Thymus (tissue), 11 donors: ENCODE measurements around the gene MCM8. TPM values are rescaled to one million over a fixed set of nuclear protein-coding genes. Genes with fewer than 3 reads are reported as not detected.

ENCODE experiments used
- DNase-seq, 9 donors: peaks; one replicate each; pipeline ENCODE4 v3.0.0-alpha.2; 2013; ENCODE audit warnings: low spot score in 9 of 9, low read depth in 6 of 9, missing footprints in 1 of 9
- H3K27ac ChIP-seq, 2 donors: one replicate each; pipeline ENCODE4 v1.5.1; 2013; ENCODE audit warnings: control low read depth in 1 of 2, low read depth in 1 of 2, low read length in 1 of 2, mild to moderate bottlenecking in 1 of 2, moderate library complexity in 1 of 2
- H3K27me3 ChIP-seq, 2 donors: one replicate each; pipeline ENCODE4 v1.5.1; 2013; ENCODE audit warnings: low read length in 1 of 2; ENCODE audit not compliant: control insufficient read depth in 2 of 2, insufficient read depth in 1 of 2
- H3K36me3 ChIP-seq, 2 donors: one replicate each; pipeline ENCODE4 v1.5.1; 2013; ENCODE audit warnings: low read length in 1 of 2, mild to moderate bottlenecking in 1 of 2, moderate library complexity in 1 of 2; ENCODE audit not compliant: control insufficient read depth in 2 of 2, insufficient read depth in 2 of 2
- H3K4me1 ChIP-seq, 2 donors: one replicate each; pipeline ENCODE4 v1.5.1; 2013; ENCODE audit warnings: low read length in 2 of 2; ENCODE audit not compliant: control insufficient read depth in 2 of 2, insufficient read depth in 2 of 2
- H3K4me3 ChIP-seq, 2 donors: one replicate each; pipeline ENCODE4 v1.5.1; 2013; ENCODE audit warnings: low read length in 2 of 2, control low read depth in 1 of 2, mild to moderate bottlenecking in 1 of 2
- H3K9me3 ChIP-seq, 2 donors: one replicate each; pipeline ENCODE4 v1.5.1; 2013; ENCODE audit warnings: low read length in 1 of 2, mild to moderate bottlenecking in 1 of 2; ENCODE audit not compliant: control insufficient read depth in 2 of 2, insufficient read depth in 1 of 2
- WGBS: extraction: QIAGEN DNeasy Blood & Tissue Kit; methylation state at CpG from one replicate; pipeline ENCODE4 v1.1.7; 2013; 5-methylcytosine and 5-hydroxymethylcytosine counted together
- polyA plus RNA-seq: library from polyadenylated mRNA; stranded (reverse); fragments of 200-250 nt; gene quantifications from one replicate; pipeline ENCODE4 v1.2.3, GENCODE V29; 2013
- total RNA-seq: library from RNA; stranded (reverse); fragments of 120-200 nt; gene quantifications from one replicate; pipeline ENCODE4 v1.2.4, GENCODE V29; 2013
- donor health status: healthy.

Gene MCM8
- total and polyA plus RNA-seq, 2 donors: 4.9 to 15.4 TPM

DNA sequence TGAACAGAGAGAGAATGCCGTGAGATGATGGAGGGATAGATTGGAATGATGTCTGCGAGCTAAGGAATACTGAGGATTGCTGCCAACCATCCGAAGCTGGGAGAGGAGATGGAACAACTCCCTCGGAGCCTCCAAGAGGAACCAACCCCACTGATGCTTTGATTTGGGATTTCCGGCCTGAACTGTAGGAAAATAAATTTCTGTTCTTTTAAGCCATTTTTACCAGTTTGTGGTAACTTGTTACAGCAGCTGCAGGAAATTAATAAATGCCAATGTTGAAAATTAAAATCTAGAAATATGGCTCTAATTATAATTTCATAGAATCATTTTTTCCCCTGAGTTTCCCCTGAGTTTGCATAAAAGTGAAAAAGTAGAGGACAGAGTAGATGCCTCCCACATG lies 89.3 kb downstream of the MCM8 start:
- Histone ChIP-seq H3K4me3 (no peak overlapping the region), H3K9me3 (no peaks in the 10 kb centered on the region), H3K36me3 (peaks cover 33 to 36% of the 10 kb centered on the region in 2 donors), H3K27me3 (no peaks in the 10 kb centered on the region), H3K4me1 (no peaks in the 10 kb centered on the region), H3K27ac (no peak overlapping the region)
- 99% methylated on average over 5 of the region's 5 CpGs for WGBS
- no peak for DNase-seq

GRCh38 chr20:6040540-6040939 lies 90.1 kb downstream of the MCM8 start:
- H3K4me1 ChIP-seq: no peaks in the 10 kb centered on the region
- WGBS: 97% methylated on average over 8 of the region's 8 CpGs
- H3K27ac ChIP-seq: no peak overlapping the region
- no peak overlapping the region for H3K4me3 ChIP-seq
- H3K9me3 ChIP-seq: no peaks in the 10 kb centered on the region
- H3K27me3 ChIP-seq: no peaks in the 10 kb centered on the region
- peaks cover 31 to 32% of the 10 kb centered on the region in 2 donors for H3K36me3 ChIP-seq
- DNase-seq: no peak

- Histone ChIP-seq H3K27me3 (no peaks in the 10 kb centered on the region), H3K4me1 (no peaks in the 10 kb centered on the region), H3K9me3 (no peaks in the 10 kb centered on the region), H3K36me3 (peaks cover 30 to 31% of the 10 kb centered on the region in 2 donors), H3K4me3 (no peak overlapping the region), H3K27ac (no peak overlapping the region)
- DNase-seq: no peak
- 97% methylated on average over 67 of the region's 67 CpGs for WGBS
Measured at GRCh38 chr20:6040958-6041807, 90.7 kb downstream of the MCM8 start.

- no peak overlapping the region for H3K4me3 ChIP-seq
- no peak overlapping the region for H3K27ac ChIP-seq
- H3K4me1 ChIP-seq: no peaks in the 10 kb centered on the region
- no peaks in the 10 kb centered on the region for H3K9me3 ChIP-seq
- WGBS: 98% methylated on average over 26 of the region's 26 CpGs
- DNase-seq: no peak
- H3K36me3 ChIP-seq: peaks cover 25 to 27% of the 10 kb centered on the region in 2 donors
- no peaks in the 10 kb centered on the region for H3K27me3 ChIP-seq
Measured at GRCh38 chr20:6041808-6042265, 91.4 kb downstream of the MCM8 start.

DNA sequence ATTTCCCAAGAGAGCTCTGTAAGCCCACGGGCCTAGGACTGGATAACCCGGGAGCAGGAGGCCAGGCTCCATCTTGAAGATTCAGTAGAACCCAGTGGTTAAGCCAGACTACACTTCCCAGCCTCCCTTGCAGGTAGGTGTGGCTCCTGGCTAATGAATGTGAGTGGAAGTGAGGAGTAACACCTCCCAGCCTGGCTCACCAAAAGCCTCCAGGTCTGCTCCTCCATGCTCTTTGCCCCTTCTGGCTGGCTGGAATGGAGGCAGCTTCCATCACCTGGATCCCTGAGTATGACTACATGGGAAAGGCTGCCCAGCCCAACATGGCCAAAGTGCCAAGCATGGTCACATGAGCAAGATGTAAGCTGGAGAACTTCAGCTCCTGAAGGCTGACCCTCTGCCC lies 93.7 kb downstream of the MCM8 start:
- no peak for DNase-seq
- Histone ChIP-seq H3K36me3 (peaks cover 11 to 20% of the 10 kb centered on the region in 2 donors), H3K9me3 (no peaks in the 10 kb centered on the region), H3K27ac (no peak overlapping the region), H3K4me1 (no peaks in the 10 kb centered on the region), H3K27me3 (no peaks in the 10 kb centered on the region), H3K4me3 (no peak overlapping the region)
- 97% methylated on average over 2 of the region's 2 CpGs for WGBS

DNA sequence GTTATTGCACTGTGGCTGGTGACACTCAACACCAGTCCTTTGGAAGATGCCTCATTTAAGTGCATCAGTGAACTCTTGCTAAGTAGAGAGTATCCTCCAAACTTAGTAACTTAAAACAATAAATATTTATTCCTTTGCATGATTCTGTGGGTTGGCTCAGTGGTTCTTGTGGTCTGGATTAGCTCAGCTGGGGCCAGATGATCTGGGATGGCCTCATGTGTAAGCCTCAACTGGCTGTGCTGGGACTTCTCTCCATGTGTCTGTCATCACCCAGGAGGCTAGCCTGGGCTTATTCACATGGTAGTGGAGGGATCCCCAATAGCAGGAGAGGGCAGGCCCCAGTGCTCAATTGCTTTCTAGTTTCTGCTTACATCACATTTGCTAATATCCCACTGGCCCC lies 95.1 kb downstream of the MCM8 start:
- no peak overlapping the region for H3K27ac ChIP-seq

DNA sequence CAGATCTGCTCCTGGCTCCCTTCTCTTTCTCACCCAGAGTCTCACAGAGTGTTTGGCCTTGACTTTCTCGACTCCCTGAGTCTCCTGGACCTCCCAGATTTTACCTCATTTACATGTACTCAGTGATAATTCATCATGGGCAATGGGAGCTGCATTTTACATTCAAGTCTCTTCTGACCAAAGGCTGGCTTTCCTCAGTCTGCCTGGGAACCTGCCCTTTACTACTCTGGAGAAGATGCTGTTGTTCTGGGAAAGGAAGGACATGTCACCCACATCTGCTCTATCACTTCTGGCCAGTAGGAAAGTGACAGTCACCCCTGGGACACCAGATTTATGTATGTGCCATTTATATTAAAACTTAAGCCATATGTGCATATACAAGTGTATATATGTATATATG lies 96.0 kb downstream of the MCM8 start:
- WGBS: 86% methylated on average over 1 of the region's 1 CpG
- H3K9me3 ChIP-seq: no peaks in the 10 kb centered on the region

More for the DNA sequence above, 95.1 kb downstream of the MCM8 start:
- Histone ChIP-seq H3K4me1 (no peaks in the 10 kb centered on the region), H3K27me3 (peaks cover 0 to 2% of the 10 kb centered on the region in 2 donors), H3K36me3 (peaks cover 8 to 19% of the 10 kb centered on the region in 2 donors), H3K9me3 (no peaks in the 10 kb centered on the region), H3K4me3 (no peak overlapping the region)
- no peak for DNase-seq

GRCh38 chr20:6048391-6048790 lies 97.9 kb downstream of the MCM8 start:
- DNase-seq: no peak
- Histone ChIP-seq H3K4me3 (no peak overlapping the region), H3K27me3 (peaks cover 16 to 31% of the 10 kb centered on the region in 2 donors), H3K36me3 (no peaks in the 10 kb centered on the region), H3K4me1 (peaks cover 5% of the 10 kb centered on the region in 2 donors), H3K27ac (no peak overlapping the region), H3K9me3 (no peaks in the 10 kb centered on the region)
- 97% methylated on average over 3 of the region's 3 CpGs for WGBS

More for the DNA sequence above, 96.0 kb downstream of the MCM8 start:
- H3K4me1 ChIP-seq: no peaks in the 10 kb centered on the region
- H3K27ac ChIP-seq: no peak overlapping the region
- no peak for DNase-seq
- H3K36me3 ChIP-seq: peaks cover under 1 to 10% of the 10 kb centered on the region in 2 donors
- H3K27me3 ChIP-seq: peaks cover 0 to 11% of the 10 kb centered on the region in 2 donors
- no peak overlapping the region for H3K4me3 ChIP-seq
